Chondrocyte (in vitro differentiated cells): Measurements from ENCODE around the gene BICRAL. TPM values are rescaled to one million over a fixed set of nuclear protein-coding genes. Genes with fewer than 3 reads are reported as not detected.

Experiments
- DNase-seq: peaks from one replicate; pipeline ENCODE4 v3.0.0; 2021; ENCODE audit warnings: mixed read lengths, low spot score
- H3K27ac Mint-ChIP-seq: one replicate; pipeline ENCODE4 v1.8.0; 2021; ENCODE audit warnings: mild to moderate bottlenecking, moderate library complexity, mixed read lengths; ENCODE audit not compliant: unreplicated experiment
- H3K27me3 Mint-ChIP-seq: 2 replicates; pipeline ENCODE4 v1.8.0; 2021; ENCODE audit warnings: low read depth, mixed read lengths
- H3K36me3 Mint-ChIP-seq: 2 replicates; pipeline ENCODE4 v1.8.0; 2021; ENCODE audit warnings: low read depth, mixed read lengths
- H3K4me1 Mint-ChIP-seq: 2 replicates; pipeline ENCODE4 v1.8.0; 2021; ENCODE audit warnings: low read depth, mild to moderate bottlenecking, mixed read lengths
- H3K4me3 Mint-ChIP-seq: one replicate; pipeline ENCODE4 v1.8.0; 2021; ENCODE audit warnings: mild to moderate bottlenecking, moderate library complexity, mixed read lengths; ENCODE audit not compliant: unreplicated experiment
- H3K9me3 Mint-ChIP-seq: 2 replicates; pipeline ENCODE4 v1.8.0; 2021; ENCODE audit warnings: low read depth, mixed read lengths
- CTCF ChIP-seq: fragments of 200-600 bp; sonication (generic); IDR thresholded peaks from 2 replicates; pipeline ENCODE4 v1.5.0; 2021; ENCODE audit warnings: antibody characterized with exemption, mild to moderate bottlenecking, moderate library complexity
- total RNA-seq: library from RNA; stranded (reverse); gene quantifications from 3 replicates; pipeline ENCODE4 v1.2.1, GENCODE V29; 2021

The BICRAL gene
- total RNA-seq, 1 donor from 2014 or later, result 9.7 TPM

DNA sequence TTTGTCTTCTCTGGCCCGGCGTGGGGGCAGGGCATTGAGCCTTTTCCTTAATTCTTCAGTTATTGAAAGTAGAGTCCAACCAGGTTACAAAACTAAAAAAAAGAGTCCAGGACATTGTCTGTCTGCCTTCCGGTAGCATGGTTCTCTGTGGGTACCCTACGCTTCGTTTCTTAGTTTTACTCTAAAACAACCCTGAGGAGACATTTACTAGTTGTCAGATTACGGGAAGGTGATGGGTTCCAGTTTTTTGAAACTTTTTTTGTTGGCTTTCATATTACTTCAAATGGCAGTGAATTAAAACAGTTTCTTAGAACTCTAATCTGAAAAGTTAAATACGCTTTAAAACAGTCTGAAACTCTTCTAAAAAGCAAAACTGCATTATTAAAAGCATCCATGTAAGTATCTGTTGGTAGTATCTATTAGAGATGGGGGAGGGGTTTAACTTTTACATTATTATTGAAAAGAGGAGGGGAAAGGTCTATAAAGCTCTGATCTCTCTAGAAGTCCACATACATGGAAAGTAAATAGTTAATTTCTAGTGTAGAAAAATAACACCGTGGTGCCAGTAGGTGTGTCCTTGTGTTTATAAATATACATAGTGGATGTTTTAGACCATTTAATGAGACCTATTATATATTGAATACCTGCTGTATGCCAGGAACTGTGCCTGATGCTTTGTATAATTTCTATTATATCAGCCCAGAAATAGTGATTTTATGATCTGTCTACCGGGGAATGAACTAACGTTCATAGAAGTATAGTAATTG is 2.2 kb downstream of the BICRAL start:
- Mint-ChIP-seq H3K27ac (peak overlapping the region; percentile 98), H3K9me3 (no peaks in the 10 kb centered on the region), H3K4me1 (peaks cover 15% of the 10 kb centered on the region), H3K4me3 (peak overlapping the region; percentile 89), H3K27me3 (no peaks in the 10 kb centered on the region), H3K36me3 (peaks cover 2% of the 10 kb centered on the region)
- no peak for TF ChIP-seq CTCF
- no peak for DNase-seq

DNA sequence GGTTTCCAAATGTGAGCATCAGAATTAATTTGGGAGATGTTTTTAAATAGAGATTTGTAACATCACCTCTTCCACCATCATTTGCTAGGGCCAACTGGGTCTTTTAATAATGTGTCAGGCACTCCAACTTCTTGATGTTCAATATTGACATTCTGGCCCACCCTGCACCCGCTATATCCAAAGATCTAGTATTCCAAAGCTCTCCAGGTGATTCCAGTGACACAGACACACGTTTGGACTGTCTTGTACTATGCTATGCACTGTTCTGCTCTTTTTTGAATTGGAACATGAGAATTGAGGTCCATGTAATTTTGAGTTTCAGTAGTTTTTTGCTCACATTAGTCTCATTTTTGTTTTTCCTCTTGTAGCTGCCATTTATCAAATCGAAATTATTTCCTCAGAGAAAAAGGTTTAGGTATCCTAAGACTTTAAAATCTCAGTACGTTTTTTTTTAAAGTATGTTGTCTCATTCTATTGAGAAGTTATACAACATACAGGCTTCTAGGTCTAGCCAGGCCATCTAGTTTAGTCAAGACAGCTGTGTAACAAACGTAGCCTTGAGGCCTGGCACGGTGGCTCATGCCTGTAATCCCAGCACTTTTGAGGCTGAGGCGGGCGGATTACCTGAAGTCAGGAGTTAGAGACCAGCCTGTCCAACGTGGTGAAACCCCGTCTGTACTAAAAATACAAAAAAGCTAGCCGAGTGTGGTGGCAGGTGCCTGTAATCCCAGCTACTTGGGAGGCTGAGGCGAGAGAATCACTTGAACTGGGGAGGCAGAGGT is 3.1 kb downstream of the BICRAL start:
- peaks cover 19% of the 10 kb centered on the region for H3K4me1 Mint-ChIP-seq
- no peaks in the 10 kb centered on the region for H3K9me3 Mint-ChIP-seq
- H3K27ac Mint-ChIP-seq, result peak overlapping the region; percentile 98
- no peak for TF ChIP-seq CTCF
- no peaks in the 10 kb centered on the region for H3K27me3 Mint-ChIP-seq
- DNase-seq, result no peak
- peak overlapping the region; percentile 89 for H3K4me3 Mint-ChIP-seq
- H3K36me3 Mint-ChIP-seq, result peaks cover 2% of the 10 kb centered on the region

GRCh38 chr6:42786525-42786985 is 4.7 kb downstream of the BICRAL start:
- TF ChIP-seq CTCF, result no peak
- DNase-seq, result no peak
- no peak overlapping the region for H3K4me3 Mint-ChIP-seq
- H3K9me3 Mint-ChIP-seq, result no peaks in the 10 kb centered on the region
- H3K4me1 Mint-ChIP-seq, result peaks cover 19% of the 10 kb centered on the region
- peaks cover 2% of the 10 kb centered on the region for H3K36me3 Mint-ChIP-seq
- no peaks in the 10 kb centered on the region for H3K27me3 Mint-ChIP-seq
- no peak overlapping the region for H3K27ac Mint-ChIP-seq

- TF ChIP-seq CTCF, result no peak
- H3K4me3 Mint-ChIP-seq, result no peak overlapping the region
- no peaks in the 10 kb centered on the region for H3K9me3 Mint-ChIP-seq
- DNase-seq, result no peak
- peaks cover 2% of the 10 kb centered on the region for H3K36me3 Mint-ChIP-seq
- H3K4me1 Mint-ChIP-seq, result peaks cover 19% of the 10 kb centered on the region
- H3K27ac Mint-ChIP-seq, result no peak overlapping the region
- no peaks in the 10 kb centered on the region for H3K27me3 Mint-ChIP-seq
Observed at GRCh38 chr6:42787063-42787472, 5.2 kb downstream of the BICRAL start.

DNA sequence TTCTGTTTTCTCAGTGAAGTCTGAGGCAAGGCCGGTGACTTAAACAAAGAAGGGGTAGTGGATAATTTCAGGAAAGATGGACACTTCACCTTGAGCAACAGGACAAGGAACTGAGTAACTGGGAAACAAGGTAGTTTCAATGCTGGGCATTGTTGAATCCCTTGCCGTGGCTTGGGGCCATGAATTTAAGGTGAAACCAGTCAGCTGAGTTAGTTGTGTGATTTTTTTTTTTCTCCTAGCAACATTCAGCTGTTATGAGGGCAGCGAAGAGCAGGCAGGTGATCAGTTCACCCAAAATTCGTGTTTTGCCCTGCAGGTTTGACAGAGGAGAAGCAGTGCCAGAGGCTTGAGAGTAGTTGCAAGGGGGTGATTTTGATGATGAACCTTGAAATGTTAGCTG is 6.8 kb downstream of the BICRAL start:
- H3K36me3 Mint-ChIP-seq, result peaks cover 2% of the 10 kb centered on the region

More for the DNA sequence above, 6.8 kb downstream of the BICRAL start:
- TF ChIP-seq CTCF, result no peak
- H3K4me3 Mint-ChIP-seq, result no peak overlapping the region
- DNase-seq, result no peak
- H3K9me3 Mint-ChIP-seq, result no peaks in the 10 kb centered on the region
- H3K27me3 Mint-ChIP-seq, result no peaks in the 10 kb centered on the region
- peaks cover 19% of the 10 kb centered on the region for H3K4me1 Mint-ChIP-seq
- peak overlapping the region; percentile 65 for H3K27ac Mint-ChIP-seq
